HG03442 (cell line): ENCODE data around the gene DNAAF9.

Experiments
- ATAC-seq: cut with Tn5 transposase; IDR thresholded peaks from one replicate; pipeline ENCODE4 v1.9.1; 2021; ENCODE audit warnings: mild to moderate bottlenecking, moderate library complexity; ENCODE audit not compliant: unreplicated experiment

DNAAF9 gene

GRCh38 chr20:3412600-3413392 is 5.3 kb upstream of the DNAAF9 start:
- ATAC-seq, result no peak

GRCh38 chr20:3410464-3410863 is 3.0 kb upstream of the DNAAF9 start:
- ATAC-seq, result no peak

- ATAC-seq, result no peak
These were observed 1.9 kb upstream of the DNAAF9 start for GRCh38 chr20:3409417-3409816.

- ATAC-seq, result no peak
These were observed 535 bp upstream of the DNAAF9 start for GRCh38 chr20:3407771-3408637.

- ATAC-seq, result no peak
These were observed 909 bp downstream of the DNAAF9 start for GRCh38 chr20:3406481-3407039.

GRCh38 chr20:3405696-3406358 is 1.6 kb downstream of the DNAAF9 start:
- no peak for ATAC-seq

GRCh38 chr20:3405139-3405538 is 2.3 kb downstream of the DNAAF9 start:
- ATAC-seq, result no peak

- ATAC-seq, result no peak
These were observed 3.1 kb downstream of the DNAAF9 start for GRCh38 chr20:3404402-3404801.

GRCh38 chr20:3403741-3404140 is 3.7 kb downstream of the DNAAF9 start:
- ATAC-seq, result no peak

- no peak for ATAC-seq
These were observed 5.0 kb downstream of the DNAAF9 start for GRCh38 chr20:3402453-3402852.

GRCh38 chr20:3400260-3401155 is 7.0 kb downstream of the DNAAF9 start:
- no peak for ATAC-seq

GRCh38 chr20:3398681-3399252 is 8.7 kb downstream of the DNAAF9 start:
- ATAC-seq, result no peak

GRCh38 chr20:3396492-3396891 is 11.0 kb downstream of the DNAAF9 start:
- ATAC-seq, result no peak

- ATAC-seq, result no peak
These were observed 14.7 kb downstream of the DNAAF9 start for GRCh38 chr20:3392756-3393155.

- ATAC-seq, result no peak
These were observed 16.6 kb downstream of the DNAAF9 start for GRCh38 chr20:3390759-3391425.

GRCh38 chr20:3383878-3384495 is 23.5 kb downstream of the DNAAF9 start:
- no peak for ATAC-seq

- no peak for ATAC-seq
These were observed 24.6 kb downstream of the DNAAF9 start for GRCh38 chr20:3382836-3383235.

GRCh38 chr20:3380228-3381070 is 27.0 kb downstream of the DNAAF9 start:
- ATAC-seq, result no peak
